B cell (primary cell): ENCODE results near the gene CBLIF.

Source experiments
- CTCF ChIP-seq: fragments of 200-600 bp; IDR thresholded peaks from one replicate; pipeline ENCODE4 v1.8.0; 2022; ENCODE audit warnings: antibody characterized with exemption, mild to moderate bottlenecking
- EZH2 ChIP-seq: IDR thresholded peaks from 2 replicates; pipeline ENCODE4 v1.6.1; 2012; ENCODE audit warnings: borderline replicate concordance, low read depth, mild to moderate bottlenecking, moderate library complexity, low read length; ENCODE audit not compliant: insufficient read depth, poor library complexity, severe bottlenecking

- TF ChIP-seq CTCF, result no peak
- no peak for TF ChIP-seq EZH2
Measured at GRCh38 chr11:59791639-59792038, 53.7 kb downstream of the CBLIF start.
